Stimulated activated naive CD8-positive, alpha-beta T cell treated with anti-CD3 and anti-CD28 coated beads, Interleukin-15, Interleukin-2, amounts not matched to agents 100 ng/mL and 50 ng/mL, for 24 hours (primary cell): ENCODE data around the gene TPRA1.
"Not testable (repeated sequence)": the region's sequence is repeated elsewhere in the genome, so short reads cannot be mapped to it uniquely, and the experiment has no call there.

Source experiments
- H3K27ac Mint-ChIP-seq: one replicate; pipeline ENCODE4 v1.8.0; 2021; ENCODE audit warnings: mild to moderate bottlenecking, mixed read lengths
- H3K27me3 Mint-ChIP-seq: one replicate; pipeline ENCODE4 v1.8.0; 2021; ENCODE audit warnings: mixed read lengths
- H3K36me3 Mint-ChIP-seq: one replicate; pipeline ENCODE4 v1.8.0; 2021; ENCODE audit warnings: low read depth, mixed read lengths
- H3K4me1 Mint-ChIP-seq: one replicate; pipeline ENCODE4 v1.8.0; 2021; ENCODE audit warnings: low read depth, mixed read lengths
- H3K4me3 Mint-ChIP-seq: one replicate; pipeline ENCODE4 v1.8.0; 2021; ENCODE audit warnings: mild to moderate bottlenecking, mixed read lengths
- H3K9me3 Mint-ChIP-seq: one replicate; pipeline ENCODE4 v1.8.0; 2021; ENCODE audit warnings: mixed read lengths

Gene TPRA1

DNA sequence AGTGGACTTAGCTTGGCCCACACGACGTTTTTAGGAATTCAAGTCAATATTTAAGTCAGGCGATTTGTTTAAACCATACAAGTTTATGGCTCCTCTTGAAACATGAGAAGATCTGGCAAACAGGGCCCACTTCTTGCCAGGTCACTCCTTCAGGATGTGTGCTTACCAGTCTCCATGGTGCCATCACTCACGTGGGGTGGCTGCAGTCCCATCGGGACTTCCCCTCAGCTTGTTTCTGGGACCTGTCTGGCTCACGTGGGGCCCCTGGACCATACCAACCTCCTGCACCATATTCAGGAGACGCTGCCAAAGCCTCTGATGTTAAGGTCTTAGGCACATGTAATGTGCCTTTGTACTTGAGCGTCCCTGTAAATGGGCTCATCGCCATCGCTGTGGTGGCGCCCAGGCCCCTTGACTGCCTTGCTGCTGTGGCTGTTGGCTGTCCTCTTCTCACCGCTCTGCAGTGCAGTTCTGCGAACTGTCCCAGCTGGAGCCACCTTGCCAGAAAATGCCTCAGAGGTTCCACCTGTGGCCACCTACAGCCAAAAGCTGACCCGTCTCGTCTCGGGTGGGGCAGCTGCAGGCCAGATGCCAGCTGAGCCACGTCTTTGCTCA is 16.6 kb upstream of the TPRA1 start:
- peaks cover 90% of the 10 kb centered on the region for H3K36me3 Mint-ChIP-seq
- no peaks in the 10 kb centered on the region for H3K27me3 Mint-ChIP-seq
- H3K4me3 Mint-ChIP-seq = no peak overlapping the region
- no peak overlapping the region for H3K27ac Mint-ChIP-seq
- H3K9me3 Mint-ChIP-seq = no peaks in the 10 kb centered on the region
- peaks cover 6% of the 10 kb centered on the region for H3K4me1 Mint-ChIP-seq

DNA sequence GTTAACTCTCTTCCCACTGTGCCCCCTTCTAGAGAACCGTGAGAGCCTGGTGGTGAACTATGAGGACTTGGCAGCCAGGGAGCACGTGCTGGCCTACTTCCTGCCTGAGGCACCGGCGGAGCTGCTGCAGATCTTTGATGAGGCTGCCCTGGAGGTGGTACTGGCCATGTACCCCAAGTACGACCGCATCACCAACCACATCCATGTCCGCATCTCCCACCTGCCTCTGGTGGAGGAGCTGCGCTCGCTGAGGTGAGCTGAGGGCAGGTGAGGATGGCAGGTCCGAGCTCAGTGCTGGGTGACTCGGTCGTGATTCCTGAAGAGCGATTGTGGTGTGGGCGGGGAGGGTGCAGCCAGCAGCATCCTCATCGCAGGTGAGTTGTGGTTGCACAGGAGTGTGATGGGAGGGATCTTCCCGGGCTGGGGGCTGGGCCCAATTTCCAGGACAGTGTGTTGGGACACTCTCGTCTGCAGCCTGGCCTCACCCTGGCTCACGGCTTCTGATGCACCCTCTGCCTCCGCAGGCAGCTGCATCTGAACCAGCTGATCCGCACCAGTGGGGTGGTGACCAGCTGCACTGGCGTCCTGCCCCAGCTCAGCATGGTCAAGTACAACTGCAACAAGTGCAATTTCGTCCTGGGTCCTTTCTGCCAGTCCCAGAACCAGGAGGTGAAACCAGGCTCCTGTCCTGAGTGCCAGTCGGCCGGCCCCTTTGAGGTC is 15.7 kb upstream of the TPRA1 start:
- H3K4me3 Mint-ChIP-seq = no peak overlapping the region
- peaks cover 93% of the 10 kb centered on the region for H3K36me3 Mint-ChIP-seq
- no peak overlapping the region for H3K27ac Mint-ChIP-seq
- no peaks in the 10 kb centered on the region for H3K27me3 Mint-ChIP-seq
- no peaks in the 10 kb centered on the region for H3K9me3 Mint-ChIP-seq
- peaks cover 15% of the 10 kb centered on the region for H3K4me1 Mint-ChIP-seq

DNA sequence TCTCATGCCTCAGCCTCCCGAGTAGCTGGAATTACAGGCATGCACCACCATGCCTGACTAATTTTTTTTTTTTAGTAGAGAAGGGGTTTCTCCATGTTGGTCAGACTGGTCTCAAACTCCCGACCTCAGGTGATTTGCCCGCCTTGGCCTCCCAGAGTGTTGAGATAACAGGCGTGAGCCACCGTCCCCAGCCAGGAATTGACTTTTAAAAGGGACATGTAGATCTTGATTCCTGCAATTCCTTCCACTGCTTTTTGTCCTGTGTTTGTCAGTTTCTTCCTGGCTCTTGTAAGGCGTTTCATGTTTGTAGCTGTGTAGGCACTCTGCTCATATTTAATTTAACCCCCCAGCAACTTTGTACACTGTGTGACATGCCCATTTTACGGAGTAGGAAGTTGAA is 15.0 kb upstream of the TPRA1 start:
- not testable (repeated sequence) for H3K9me3 Mint-ChIP-seq, H3K27ac Mint-ChIP-seq, H3K27me3 Mint-ChIP-seq, H3K4me3 Mint-ChIP-seq
- Mint-ChIP-seq H3K36me3 (peaks cover 93% of the 10 kb centered on the region), H3K4me1 (peaks cover 22% of the 10 kb centered on the region)

DNA sequence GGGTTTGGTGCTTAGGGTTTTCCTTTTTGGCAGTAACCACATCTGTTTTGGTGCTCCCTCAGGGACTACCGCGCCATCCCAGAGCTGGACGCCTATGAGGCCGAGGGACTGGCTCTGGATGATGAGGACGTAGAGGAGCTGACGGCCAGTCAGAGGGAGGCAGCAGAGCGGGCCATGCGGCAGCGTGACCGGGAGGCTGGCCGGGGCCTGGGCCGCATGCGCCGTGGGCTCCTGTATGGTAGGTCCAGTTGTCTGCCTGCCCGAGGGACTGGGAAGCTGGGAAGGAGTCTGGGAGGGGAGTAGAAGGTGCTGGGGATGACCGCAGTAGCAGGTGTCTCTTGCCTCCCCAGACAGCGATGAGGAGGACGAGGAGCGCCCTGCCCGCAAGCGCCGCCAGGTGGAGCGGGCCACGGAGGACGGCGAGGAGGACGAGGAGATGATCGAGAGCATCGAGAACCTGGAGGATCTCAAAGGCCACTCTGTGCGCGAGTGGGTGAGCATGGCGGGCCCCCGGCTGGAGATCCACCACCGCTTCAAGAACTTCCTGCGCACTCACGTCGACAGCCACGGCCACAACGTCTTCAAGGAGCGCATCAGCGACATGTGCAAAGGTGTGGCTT is 14.1 kb upstream of the TPRA1 start:
- Mint-ChIP-seq H3K4me1 (peaks cover 26% of the 10 kb centered on the region), H3K27me3 (no peaks in the 10 kb centered on the region), H3K27ac (no peak overlapping the region), H3K4me3 (no peak overlapping the region), H3K36me3 (peaks cover 91% of the 10 kb centered on the region), H3K9me3 (no peaks in the 10 kb centered on the region)

DNA sequence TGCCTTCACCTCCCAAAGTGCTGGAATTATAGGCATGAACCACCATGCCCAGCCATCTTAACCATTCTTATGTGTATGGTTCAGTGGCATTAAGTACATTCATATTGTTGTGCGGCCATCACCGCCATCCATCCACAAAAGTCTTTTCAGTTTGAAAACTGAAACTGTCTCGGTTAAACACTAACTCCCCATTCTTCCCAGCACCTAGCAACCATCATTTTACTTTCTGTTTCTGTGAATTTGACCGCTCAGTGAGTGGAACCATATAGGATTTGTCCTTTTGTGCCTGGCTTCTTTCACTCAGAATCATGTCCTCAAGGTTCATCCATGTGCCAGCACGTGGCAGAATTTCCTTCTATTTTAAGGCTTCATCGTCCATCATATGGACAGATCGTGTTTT is 13.5 kb upstream of the TPRA1 start:
- peaks cover 93% of the 10 kb centered on the region for H3K36me3 Mint-ChIP-seq

DNA sequence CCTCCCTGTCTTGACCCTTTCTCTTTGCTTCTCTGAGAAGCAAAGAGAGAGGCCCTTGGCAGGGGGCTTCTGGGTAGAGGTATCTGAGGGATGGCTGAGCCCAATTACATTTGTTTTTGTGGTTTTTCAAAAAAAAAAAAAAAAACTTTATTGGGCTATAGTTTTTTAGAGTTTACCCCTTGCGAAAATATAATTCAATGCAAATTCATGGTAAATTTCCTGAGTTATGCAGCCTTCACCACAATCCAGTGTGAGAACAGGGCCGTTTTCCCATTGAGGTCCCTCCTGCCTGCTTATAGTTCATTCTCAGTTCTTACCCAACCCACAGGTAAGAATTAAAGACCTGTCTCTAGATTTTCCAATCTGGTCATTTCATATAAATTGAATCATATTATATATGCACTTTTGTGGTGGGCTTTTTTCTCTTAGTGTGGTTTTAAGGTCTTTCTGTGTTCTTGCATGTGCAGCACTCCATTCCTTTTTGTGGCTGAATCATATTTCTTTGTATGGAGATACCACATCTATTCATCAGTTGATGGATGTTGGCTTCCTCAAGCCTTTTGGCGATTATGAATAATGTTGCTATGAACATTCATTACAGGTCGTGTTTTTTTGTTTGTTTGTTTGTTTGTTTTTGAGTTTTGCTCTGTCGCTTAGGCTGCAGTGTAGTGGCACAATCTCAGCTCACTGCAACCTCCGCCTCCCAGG is 10.4 kb upstream of the TPRA1 start:
- H3K4me1 Mint-ChIP-seq = peaks cover 48% of the 10 kb centered on the region

More for the DNA sequence above, 13.5 kb upstream of the TPRA1 start:
- no peaks in the 10 kb centered on the region for H3K27me3 Mint-ChIP-seq
- no peak overlapping the region for H3K4me3 Mint-ChIP-seq
- H3K9me3 Mint-ChIP-seq = no peaks in the 10 kb centered on the region
- H3K4me1 Mint-ChIP-seq = peaks cover 33% of the 10 kb centered on the region
- H3K27ac Mint-ChIP-seq = no peak overlapping the region

DNA sequence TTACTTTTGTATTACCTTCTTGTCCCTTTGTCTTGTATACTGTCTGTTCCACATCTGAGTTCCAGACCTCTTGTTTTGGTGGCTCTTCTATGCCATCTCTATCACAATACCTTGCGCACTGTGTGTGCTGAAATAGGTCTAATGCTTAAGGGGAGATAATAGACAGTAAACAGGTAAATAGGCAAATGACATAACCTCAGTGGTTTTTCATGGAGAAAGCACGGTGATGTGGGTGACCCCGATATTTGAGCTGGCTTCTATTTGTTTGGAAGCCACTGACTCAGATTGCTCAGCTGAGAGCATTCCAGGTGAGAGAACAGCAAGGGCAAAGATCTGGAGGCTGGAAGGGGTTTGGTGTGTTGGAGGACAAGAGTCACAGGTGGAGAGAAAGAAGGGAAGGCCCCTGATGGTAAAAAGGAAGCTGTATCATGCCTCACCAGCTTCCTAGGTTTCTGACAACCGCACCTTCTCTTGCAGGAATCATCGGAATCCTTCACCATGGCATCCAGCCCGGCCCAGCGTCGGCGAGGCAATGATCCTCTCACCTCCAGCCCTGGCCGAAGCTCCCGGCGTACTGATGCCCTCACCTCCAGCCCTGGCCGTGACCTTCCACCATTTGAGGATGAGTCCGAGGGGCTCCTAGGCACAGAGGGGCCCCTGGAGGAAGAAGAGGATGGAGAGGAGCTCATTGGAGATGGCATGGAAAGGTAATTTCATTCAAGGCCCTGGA is 8.5 kb upstream of the TPRA1 start:
- Mint-ChIP-seq H3K36me3 (peaks cover 50% of the 10 kb centered on the region), H3K4me1 (peaks cover 48% of the 10 kb centered on the region), H3K4me3 (peak overlapping the region; percentile 93)

More for the DNA sequence above, 10.4 kb upstream of the TPRA1 start:
- H3K27ac Mint-ChIP-seq = peak overlapping the region; percentile 6
- no peaks in the 10 kb centered on the region for H3K9me3 Mint-ChIP-seq
- no peaks in the 10 kb centered on the region for H3K27me3 Mint-ChIP-seq
- H3K36me3 Mint-ChIP-seq = peaks cover 69% of the 10 kb centered on the region
- peak overlapping the region; percentile 76 for H3K4me3 Mint-ChIP-seq

DNA sequence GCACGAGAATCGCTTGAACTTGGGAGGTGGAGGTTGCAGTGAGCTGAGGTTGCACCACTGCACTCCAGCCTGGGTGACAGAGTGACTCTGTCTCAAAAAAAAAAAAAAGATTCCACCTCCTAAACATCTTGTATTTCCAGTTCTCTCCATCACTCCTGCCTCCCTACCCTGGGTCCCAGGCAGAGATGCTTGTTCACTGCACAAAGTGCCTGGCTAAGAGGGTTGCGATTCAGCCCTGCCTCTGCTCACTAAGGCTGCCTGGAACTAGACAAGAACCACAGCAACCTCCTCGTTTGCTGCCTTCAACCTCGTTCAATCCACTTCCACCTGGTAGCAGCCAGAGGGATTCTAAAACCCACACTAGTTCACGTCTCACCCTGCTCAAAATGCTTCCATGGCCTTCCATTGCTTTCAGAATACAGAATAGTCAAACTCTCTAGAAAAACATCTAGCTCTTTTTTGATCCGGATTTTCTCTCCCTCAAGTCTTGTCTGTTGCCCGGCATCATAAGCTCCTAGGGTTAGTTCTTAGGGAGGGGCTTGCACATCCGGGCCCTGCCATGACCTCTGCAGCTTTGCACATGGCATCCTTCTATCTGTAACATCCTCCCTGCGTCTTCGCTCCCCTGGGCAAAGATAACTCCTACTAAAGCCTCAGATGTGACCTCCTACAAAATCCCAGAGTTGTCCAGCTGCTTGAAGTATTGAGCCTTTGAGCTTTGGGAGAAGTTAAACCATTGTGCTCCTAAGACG is 6.7 kb upstream of the TPRA1 start:
- Mint-ChIP-seq H3K4me1 (peaks cover 43% of the 10 kb centered on the region), H3K27me3 (no peaks in the 10 kb centered on the region), H3K4me3 (peak overlapping the region; percentile 93), H3K9me3 (no peaks in the 10 kb centered on the region), H3K27ac (peak overlapping the region; percentile 98), H3K36me3 (peaks cover 36% of the 10 kb centered on the region)

More for the DNA sequence above, 8.5 kb upstream of the TPRA1 start:
- no peaks in the 10 kb centered on the region for H3K9me3 Mint-ChIP-seq
- no peaks in the 10 kb centered on the region for H3K27me3 Mint-ChIP-seq
- peak overlapping the region; percentile 98 for H3K27ac Mint-ChIP-seq

DNA sequence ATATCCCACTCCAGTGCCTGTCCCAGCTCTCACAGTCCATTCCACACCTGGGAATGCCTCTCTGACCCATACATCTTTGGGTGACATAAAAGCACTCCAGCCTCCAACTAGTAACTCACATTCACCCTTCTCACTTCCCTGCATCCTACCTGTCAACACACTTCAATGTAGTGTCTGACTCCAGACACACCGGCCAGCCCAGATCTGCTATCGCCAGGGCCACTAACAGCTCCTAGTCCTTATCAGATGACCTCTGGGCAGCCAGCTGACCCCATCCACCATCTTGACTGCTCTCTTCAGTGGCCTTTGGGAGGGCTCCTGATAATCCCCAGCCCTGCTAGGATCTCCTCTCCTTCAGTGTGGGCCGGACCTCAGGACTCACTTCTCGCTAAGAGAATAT is 4.8 kb upstream of the TPRA1 start:
- Mint-ChIP-seq H3K27me3 (no peaks in the 10 kb centered on the region), H3K9me3 (no peaks in the 10 kb centered on the region), H3K4me1 (peaks cover 38% of the 10 kb centered on the region), H3K4me3 (no peak overlapping the region), H3K36me3 (peaks cover 17% of the 10 kb centered on the region), H3K27ac (no peak overlapping the region)

DNA sequence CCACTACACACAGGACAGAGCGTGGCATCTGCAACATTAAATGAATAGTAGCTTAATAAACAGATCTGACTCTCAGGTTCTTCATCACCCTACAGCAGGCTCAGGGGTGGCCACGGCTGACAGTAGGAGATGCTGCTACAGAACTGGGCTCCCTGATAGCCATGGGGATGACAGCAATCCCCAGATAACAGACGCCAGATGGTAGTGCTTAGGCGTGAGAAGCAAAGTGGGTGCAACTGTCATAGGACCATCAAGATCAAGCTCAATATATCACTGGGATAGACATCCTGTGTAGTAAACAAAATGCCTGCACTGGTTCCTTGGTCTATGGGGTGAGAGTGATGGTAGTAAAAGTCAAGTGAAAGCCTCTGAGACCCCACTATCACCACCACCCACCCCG is 2.6 kb upstream of the TPRA1 start:
- Mint-ChIP-seq H3K27ac (no peak overlapping the region), H3K9me3 (no peaks in the 10 kb centered on the region), H3K27me3 (no peaks in the 10 kb centered on the region), H3K36me3 (no peaks in the 10 kb centered on the region), H3K4me1 (peaks cover 34% of the 10 kb centered on the region), H3K4me3 (no peak overlapping the region)

DNA sequence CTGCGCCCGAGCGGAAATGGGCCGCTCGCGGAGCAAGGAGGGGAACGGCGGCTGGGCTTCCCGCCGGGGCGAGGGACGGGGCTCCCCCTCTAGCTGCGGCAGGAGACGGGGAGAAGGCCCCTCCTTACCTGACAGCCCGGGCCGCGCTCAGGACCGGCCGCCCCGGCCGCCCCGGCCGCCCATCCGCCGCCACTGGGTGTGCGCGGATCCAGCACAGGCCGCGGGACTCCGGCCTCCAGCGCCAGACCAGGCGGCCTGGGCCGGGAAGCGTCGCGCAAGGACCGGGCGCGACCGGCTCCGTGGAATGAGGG is 296 bp downstream of the TPRA1 start:
- Mint-ChIP-seq H3K27ac (peak overlapping the region; percentile 94), H3K4me3 (peak overlapping the region; percentile 90), H3K27me3 (no peaks in the 10 kb centered on the region), H3K4me1 (peaks cover 28% of the 10 kb centered on the region), H3K36me3 (no peaks in the 10 kb centered on the region), H3K9me3 (no peaks in the 10 kb centered on the region)

DNA sequence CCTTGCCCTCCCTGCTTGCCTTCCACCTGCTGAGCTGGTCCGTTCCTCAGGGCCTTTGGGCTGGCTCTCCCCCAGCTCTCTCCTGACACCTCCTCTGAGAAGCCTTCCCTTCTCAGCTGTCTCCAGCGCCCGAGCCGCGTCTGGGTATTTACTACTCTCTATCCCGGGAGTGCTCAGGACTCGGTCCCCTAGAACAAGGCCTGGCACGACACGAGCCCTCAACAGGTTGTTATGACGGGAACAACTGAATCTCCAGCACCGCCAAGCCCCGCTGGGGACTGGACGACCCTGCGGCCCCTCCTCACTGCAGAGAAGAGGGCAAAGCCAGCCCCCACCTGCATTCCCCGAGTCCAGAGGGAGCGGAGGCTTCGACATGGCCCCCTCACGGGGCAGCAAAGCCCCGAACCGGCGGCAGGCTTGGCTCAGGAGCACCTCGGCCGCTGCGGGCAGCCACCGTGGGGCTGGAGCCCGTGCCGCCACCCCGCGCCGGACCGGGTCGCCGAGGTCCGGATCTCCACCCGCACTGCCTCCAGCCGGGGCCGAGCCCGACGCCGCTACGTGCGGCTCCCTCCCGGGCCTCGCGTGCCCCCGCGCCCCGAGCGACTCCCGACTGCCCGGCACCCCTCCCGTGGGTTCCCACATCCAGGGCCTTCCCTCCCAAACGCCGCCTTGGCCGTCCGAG is 792 bp downstream of the TPRA1 start:
- Mint-ChIP-seq H3K9me3 (no peaks in the 10 kb centered on the region), H3K4me1 (peaks cover 28% of the 10 kb centered on the region), H3K27ac (no peak overlapping the region), H3K4me3 (peak overlapping the region; percentile 93), H3K27me3 (no peaks in the 10 kb centered on the region), H3K36me3 (no peaks in the 10 kb centered on the region)

DNA sequence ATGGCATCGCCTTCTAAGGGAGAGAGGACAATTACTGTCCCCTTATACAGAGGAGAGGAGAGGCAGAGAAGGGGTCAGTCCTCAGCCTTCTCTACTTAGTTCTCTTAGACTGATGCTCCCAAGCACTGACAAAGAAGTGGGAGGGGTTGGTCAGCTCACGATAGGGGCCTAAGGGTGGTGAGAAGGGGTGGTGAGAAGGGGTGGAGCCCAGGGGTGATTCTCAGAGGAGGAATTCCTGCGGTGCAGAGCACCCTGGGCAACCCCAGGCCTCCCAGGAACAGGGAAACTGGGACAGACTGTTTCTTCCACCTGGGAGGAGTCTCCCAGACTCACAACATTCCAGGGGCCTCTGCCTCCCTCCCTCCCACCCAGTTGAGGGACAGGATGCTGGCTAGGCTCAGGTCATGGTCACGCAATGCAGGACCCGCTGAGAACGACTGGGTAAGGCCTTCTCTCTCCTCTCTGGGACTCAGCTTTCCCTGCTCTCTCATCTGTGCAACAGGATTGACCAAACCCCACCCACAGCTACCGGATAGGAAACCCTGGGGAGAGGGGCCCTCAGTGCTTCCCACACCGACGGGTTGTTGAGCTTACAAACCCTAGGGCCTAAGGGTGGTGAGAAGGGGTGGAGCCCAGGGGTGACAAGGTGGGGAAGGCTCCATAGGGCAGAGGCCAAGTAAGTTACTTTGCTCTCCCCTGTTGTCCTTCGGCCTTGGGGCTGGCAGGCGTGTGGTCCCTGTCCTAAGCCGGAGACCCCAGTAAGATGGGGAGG is 1.5 kb downstream of the TPRA1 start:
- H3K9me3 Mint-ChIP-seq = no peaks in the 10 kb centered on the region
- peaks cover 28% of the 10 kb centered on the region for H3K4me1 Mint-ChIP-seq
- H3K27ac Mint-ChIP-seq = no peak overlapping the region
- peak overlapping the region; percentile 93 for H3K4me3 Mint-ChIP-seq
- H3K36me3 Mint-ChIP-seq = no peaks in the 10 kb centered on the region
- no peaks in the 10 kb centered on the region for H3K27me3 Mint-ChIP-seq
